RPMI7951 (cell line): Measurements from ENCODE around the gene SLX9. TPM values are rescaled to one million over a fixed set of nuclear protein-coding genes. Genes with fewer than 3 reads are reported as not detected.
A peak's percentile ranks its signal among the peaks of the same experiment; 100 is the strongest.

ENCODE experiments used
- DNase-seq: peaks from one replicate; pipeline ENCODE4 v3.0.0-alpha.2; 2012; ENCODE audit warnings: low read depth
- total RNA-seq: library from RNA; depleted of rRNA; stranded (reverse); fragments of >200 nt; shearing (Covaris generic); gene quantifications from 2 replicates; pipeline ENCODE4 v1.2.3, GENCODE V29; 2014; rRNA removed

SLX9 gene, protein sequence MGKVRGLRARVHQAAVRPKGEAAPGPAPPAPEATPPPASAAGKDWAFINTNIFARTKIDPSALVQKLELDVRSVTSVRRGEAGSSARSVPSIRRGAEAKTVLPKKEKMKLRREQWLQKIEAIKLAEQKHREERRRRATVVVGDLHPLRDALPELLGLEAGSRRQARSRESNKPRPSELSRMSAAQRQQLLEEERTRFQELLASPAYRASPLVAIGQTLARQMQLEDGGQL
- total RNA-seq = 9.0 and 17.0 TPM in 2 replicates

DNA sequence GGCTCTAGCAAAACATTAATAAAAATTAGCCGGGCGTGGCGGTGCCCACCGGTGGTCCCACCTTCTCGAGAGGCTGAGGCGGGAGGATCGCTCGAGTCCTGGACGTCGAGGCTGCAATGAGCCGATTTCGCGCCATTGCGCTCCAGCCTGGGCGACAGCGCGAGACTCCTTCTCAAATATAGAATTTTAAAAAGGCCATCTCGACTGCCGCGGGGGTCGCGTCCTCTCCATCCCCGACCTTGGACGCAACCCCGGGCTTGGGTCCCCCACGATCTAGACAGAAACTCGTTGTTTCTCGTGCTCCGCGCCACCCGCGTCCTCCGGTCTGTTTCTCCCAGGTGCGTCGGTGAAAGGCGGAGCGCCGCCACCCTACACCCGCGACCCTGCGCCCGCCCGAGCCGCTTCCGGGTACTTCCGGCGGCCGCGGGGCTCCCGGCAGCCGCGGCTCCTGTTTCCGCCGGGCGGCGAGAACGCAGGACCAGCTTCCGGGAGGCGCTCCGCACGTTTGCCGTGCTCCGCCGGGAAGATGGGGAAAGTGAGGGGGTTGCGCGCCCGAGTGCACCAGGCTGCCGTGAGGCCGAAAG lies at the start of gene SLX9:
TSS of gene SLX9 (plus strand) at position 498 of the 584 bp plus-strand sequence. CDS start at position 527, 29 bp downstream.
- DNase-seq = peak; percentile 69

DNA sequence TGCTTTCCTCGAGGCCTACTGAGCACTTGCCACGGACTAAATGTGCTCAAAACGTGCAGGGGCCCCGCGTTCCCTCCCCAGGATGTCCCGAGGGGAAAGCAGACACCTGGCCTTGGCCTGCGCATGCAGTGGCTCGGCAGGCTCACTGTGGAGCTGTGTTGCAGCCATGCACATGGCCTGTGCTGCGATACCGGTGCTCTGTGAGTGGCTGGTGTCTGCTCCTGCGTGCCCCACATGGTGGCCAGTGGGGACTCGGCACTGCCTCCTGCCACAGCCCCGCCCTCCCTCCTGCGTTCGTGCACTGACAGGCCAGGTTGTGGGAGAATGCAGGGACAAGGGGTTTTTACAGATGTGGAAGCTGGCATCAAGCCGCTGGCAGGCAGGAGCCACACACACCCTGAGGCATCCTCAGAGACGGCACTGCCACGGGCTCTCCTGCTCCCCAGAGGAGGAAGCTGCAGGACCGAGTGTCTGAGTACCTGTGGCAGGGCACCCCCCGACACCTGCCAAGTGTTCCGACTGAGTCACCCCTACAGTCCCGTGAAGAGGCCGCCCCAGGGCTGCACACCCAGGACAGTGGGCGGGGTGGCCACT lies 49.4 kb upstream of the SLX9 start:
- no peak for DNase-seq

DNA sequence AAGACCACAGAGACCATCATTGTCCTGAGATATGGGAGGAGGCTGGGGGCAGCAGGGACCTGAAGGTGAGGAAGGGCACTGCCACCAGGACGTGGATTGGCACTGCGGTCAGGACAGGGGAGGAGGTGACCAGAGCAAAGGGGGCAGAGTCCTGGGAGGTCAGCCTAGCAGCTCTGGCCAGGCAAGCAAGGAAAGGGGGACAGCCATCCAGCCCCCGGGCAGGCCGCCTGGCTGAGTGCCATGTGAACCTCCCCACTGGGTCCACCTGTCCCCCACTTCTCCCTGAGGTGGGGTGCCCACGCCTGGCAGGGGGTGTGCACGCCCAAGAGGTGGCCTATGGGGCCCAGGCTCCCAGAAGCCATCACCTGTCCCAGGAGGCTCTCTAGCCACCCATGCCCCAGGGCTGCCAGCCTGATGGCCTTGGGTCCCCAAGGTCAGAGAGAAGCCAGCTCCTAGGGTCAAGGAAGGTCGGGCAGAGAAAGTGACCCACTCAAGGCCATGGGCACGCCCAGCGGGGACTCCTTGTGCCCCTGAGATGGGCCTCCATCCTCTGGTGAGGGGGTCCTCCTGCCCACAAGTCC lies 48.8 kb upstream of the SLX9 start:
- DNase-seq = no peak

DNA sequence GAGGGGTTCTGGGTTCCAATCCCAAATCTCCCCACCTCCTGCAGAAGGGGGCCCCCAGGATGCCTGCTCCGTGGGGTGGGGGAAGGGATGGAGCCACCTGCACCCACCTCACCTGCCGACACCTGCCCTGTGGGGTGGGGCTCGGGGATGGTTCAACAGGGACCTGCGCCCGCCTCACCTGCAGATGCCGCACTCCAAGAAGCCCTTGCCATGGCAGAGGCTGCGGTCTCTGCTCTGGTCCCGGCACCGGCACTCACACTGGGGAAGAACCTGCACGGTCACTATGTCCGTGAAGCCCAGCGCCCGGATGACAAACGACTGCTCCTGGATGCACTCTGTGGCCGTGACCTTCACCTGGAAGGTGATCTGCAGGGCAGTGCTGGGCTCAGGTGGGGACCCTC lies 48.2 kb upstream of the SLX9 start:
- no peak for DNase-seq

DNA sequence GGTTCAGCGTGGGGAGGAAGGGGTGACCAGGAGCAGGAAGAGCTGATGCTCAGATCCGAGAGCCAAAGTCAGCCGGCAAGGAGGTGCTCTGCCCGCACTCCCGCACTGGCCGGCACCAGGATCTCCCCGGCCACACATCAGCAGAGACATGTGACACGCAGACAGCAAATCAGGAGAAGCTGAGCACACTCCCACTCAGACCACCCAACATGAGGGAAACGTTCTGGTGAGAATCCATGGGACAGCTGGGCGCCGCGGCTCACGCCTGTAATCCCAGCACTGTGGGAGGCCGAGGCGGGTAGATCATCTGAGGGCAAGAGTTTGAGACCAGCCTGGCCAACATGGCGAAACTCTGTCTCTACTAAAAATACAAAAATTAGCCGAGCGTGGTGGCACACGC lies 47.7 kb upstream of the SLX9 start:
- no peak for DNase-seq

DNA sequence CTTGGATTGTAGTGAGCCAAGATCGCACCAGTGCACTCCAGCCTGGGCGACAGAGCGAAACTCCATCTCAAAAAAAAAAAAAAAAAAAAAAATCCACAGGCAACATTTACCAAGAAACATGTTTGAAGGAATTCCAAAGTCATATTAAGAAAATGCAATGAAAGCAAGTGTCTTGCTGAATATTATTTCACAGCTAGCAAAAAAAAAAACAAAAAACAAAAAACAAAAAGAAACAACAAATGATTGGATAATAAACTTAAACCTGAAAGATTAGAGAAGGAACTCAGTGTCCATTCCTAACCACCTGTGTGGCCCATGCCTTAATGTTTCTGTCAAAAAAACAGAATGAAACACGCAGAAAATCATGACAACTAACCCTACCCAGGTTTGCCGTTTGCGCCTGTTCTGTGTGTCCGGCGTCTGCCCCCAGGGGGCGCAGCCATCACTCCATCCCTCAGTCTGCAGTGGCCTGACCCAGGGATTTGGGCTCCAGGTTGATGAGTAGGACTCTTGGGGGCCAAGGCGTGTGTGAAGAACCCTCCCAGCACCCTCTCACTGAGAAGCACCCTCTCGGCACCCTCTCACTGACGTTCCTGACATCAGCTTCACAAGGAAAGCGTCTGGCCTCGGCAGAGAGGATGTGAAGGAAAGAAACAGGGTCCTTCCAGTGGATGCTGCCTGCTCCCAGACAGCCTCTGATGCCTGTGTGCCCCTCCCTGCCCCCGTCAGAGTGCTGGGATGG lies 47.1 kb upstream of the SLX9 start:
- DNase-seq = no peak

DNA sequence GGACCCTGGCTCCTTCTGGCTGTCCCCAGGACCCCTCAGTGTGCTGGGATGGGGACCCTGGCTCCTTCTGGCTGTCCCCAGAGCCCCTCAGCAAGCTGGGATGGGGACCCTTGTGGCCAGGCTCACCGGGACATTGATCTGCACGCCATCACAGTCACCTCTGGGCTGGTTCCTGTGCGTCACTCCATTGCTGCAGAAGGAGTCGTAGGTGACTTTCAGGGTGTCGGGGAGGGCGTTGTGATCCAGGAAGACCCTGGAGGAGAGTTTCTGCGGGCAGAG lies 46.6 kb upstream of the SLX9 start:
- no peak for DNase-seq

DNA sequence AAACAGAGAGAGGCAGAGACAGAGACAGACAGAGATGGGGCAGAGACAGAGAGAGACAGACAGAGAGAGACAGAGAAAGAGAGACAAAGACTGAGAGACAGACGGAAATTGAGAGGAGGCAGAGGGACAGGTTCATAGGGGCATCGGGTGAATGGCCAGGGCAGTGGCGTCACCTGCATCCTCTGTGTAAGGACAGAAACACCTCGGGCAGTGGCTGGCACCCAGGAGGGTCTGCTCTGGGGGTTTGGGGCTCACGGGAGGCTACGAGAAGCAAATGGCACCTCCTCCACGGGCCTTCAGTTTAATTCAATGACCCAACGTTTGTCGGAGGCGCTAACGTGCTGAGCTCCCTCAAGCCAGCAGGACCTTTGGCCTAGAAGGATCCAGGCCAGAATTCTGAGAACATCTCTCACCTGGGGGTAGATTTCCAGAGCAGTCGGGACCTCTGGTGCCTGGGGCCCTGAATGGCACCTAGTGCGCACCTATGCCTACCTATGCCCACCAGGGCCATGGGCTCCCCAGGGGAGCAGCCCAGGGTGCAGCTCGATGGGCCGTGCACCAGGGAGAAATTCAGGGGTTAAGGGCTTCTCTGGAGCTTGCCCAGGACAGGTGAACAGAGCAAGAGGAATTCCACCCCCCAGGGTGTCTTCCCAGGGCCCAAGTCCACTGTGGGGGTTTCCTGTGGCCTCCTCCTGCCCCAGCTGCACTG lies 45.7 kb upstream of the SLX9 start:
- no peak for DNase-seq

DNA sequence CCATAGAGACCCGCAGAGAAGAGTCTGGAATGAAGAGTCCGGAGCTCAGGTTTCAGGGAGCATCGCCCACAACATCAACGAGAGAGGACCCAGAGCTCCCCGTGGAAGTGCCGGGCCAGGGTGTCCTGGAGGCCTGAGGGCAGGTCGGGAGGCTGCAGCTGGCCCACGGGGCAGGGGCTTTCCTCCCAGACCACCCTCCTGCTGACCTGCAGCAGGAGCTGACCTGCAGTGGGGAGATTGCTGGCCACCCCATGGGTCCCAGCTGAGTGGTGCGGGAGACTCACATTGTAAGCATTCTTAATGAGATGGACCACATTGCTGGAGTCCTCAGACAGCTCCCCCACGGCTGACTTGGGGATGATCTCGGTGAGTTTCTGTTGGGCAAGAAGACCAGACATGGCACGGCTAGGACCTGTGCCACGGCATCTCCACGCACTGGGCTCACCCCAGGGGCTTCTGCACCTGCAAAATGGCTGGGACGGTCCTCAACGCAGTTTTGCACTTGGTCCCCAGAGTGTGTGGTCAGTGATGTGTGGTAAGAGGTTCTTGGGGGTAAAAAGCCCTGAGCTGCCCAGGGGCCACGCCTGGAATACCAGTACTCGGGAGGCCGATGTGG lies 45.0 kb upstream of the SLX9 start:
- DNase-seq = no peak

DNA sequence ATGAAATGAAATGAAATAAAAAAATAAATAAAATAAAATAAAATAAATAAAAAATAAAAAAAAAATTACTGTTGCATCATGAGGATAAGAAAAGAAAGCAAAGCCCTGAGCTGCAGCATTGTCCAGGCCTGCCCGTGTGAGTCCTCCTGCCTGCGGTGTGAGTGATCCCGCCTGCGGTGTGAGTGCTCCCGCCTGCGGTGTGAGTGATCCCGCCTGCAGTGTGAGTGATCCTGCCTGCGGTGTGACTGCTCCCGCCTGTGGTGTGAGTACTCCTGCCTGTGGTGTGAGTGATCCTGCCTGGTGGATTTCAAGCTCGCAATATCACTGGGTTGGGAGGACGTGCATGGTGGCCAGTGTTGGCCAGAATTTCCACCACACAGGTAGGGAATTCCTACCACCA lies 44.0 kb upstream of the SLX9 start:
- no peak for DNase-seq

DNA sequence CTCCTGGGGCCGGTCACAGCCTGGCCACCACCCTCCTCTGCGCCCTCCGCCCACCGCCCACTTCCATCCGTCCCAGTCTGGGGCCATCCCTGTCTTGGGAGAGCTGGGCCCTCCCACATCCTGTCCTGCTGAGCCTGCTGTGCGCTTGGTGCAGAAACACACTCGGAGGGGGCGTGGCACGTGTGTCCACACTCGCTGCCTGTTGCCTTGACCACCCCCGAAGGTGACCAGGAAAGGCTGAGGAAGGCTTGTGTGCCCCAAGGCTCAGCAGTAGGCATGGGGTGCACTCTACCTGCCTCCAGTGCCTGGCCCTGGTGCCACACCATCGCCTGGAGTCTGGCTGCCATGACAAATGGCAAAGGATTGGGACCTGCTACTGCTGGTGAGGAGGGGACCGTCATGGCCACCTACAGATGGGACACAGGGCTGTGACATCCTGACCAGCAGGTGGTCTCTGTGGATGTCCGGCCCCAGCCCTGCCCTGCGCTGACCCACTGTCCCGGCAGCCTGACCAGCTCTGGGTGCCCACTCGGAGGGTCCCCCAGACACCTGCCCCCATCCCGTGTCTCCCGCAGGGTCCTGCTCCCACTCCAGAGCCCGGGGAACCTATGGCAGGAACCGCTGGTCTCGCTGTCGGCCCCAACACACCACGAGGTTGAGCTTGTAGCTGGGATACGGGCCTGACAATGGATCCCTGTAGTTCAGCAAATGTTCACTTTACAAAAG lies 43.1 kb upstream of the SLX9 start:
- no peak for DNase-seq

DNA sequence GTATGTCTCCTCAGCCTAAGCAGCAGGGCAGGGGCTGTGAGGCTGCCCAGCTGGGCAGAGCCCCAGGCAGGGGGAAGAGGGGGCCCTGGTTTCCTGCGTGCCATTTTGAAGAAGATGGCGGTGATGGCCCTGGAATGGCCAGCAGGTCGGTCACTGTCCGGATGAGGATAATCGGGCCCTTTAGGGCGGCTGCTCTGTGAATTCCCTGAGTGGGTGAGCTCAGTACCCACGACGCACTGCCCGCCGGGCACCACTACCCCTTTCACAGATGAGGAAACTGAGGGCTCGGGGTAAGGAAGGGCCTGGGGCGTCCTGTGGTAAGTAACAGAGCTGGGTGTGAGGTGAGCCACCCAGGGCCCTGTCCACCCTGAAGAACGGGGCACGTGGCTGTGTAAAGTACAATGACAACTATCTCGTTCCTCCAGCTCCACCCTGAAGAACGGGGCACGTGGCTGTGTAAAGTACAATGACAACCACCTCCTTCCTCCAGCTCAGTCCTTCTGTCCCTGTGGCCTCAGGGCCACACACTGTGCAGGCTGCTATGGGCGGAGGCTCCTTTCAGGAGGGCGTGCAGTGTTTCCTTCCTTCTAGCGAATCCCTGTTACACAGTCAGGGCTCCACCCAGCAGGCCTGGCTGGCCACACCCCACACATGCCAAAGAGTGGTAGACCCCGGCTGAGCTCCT lies 42.4 kb upstream of the SLX9 start:
- no peak for DNase-seq

DNA sequence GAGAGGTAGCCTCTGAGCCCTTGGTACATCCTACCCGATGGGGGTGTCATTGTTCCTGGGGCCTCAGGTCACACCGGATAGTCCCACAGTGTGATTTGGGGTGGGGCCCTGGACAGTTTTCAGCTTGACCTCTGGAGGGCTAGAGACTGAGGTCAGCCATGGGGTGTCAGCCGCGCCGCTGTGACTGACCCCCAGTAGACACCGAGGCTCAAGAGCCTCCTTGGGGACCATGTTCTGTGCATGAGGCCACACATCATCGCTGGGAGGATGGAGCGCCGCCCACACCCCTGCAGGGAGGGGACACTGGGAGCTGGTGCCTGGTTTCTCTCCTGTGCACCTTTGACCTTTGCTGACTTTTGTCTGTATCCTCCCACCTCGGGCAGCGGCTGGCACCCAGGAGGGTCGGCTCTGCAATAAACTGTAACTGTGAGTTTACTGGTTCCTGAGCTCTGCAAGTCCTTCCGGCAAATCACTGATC lies 41.8 kb upstream of the SLX9 start:
- no peak for DNase-seq

DNA sequence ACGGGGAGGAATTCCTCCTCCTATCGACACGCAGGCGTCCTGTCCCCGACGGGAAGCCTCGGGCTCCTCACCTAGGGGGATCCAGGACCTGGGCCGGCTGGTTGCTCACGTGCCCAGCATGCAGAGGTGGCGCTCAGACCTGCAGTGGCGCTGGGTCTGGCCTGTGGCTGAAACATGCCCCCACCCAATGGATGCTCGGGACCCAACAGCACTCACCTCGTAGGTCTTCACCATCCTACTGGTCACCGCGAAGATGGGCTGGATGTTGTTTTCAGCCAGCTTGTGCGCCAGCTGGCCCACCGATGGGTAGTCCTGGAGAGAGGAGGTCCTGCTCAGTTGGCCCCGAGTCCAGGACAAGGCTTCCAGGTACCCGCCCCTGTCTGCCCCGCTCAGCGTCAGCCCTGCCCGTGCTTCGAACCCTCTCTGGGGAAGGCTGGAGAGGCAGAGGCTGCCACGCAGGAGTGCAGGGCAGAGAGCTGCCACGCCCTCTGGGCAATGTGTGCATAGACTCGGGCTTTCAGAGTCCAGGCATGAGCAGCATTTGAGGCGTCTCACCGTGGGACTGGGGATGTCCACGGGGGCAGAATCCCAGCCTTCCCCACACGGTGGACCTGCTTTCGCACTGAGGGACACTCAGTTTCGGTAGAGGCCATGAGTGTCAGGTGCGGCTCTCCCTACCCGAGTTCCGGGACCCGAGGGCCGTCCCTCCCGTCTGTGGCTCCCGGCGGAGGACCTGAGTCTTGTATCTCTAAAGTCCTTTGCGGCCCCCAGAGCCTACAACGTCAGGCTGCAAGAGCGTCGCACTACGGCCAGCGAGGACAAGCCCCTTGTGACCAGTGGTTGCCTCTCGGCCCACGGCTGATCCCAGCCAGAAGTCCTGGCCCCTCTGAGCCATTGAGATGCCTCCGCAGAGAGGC lies 40.7 kb upstream of the SLX9 start:
- DNase-seq = no peak

DNA sequence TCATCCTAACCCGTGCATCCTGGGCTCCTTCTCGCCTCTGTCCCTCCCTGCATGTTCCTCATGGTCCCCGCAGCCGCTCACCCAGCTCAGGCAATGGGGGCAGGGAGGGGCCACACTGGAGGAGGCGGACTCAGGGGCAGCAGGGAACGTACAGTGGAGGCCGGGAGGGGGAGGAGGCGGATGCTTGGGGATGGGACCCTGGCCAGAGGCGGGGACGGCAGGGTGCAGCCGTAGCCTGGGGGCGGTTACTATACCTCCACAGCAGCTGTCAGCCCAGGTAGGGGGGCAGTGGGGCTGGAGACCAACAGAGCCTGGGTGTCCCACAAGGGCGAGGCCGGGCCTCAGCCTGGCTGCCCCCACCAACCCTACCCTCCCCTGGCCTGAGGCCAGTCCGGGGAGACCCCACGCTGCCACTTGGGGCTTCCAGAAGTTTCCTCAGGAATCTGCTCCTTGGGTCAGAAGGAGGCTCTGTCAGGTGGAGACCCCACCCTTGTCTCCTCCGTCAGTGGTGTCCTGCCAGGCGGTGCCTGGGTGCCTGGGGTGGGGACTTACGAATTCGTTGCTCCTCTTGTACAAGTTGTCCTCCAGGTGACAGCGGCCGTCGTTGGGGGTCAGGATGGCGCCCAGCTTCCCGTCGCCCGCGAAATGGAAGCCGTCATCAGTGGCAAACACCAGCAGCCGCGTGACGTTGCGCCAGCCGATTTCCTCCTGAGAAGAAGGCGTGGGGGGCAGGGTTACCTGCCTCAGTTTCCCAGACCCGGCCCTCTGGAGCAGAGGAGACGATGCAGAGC lies 39.9 kb upstream of the SLX9 start:
- DNase-seq = no peak

DNA sequence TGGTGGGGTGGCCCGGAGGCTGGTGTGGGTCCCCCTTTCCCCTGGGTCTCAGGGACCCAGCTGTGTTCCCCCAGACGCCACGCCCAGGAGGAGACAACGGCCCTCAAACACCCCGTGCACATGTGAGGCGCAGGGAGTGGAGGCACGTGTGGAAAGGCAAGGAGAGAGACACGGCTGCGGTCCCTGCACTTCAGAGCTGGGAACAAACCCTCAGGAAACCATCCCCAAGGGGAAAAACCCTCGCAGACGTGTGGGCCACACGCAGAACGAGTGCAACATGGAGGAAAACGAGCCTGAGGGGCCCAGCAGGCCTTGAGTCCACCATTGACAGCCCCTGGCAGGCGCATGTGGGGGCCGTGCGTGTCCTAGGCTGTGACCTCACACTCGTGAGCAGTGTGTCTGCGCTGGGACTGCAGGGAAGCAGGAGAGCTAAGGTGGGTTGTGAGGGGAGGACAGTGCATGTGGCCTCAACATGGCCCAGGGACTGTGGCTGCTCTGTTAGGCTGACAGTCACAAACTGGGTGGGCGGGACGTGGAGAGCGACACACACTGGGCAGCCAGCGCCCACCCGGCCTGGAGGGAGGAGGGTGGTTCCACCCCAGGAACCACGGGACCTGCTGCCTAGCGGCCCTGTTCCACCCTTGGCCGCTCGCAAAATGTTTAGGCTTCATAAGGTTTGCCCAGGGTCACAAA lies 39.1 kb upstream of the SLX9 start:
- no peak for DNase-seq

DNA sequence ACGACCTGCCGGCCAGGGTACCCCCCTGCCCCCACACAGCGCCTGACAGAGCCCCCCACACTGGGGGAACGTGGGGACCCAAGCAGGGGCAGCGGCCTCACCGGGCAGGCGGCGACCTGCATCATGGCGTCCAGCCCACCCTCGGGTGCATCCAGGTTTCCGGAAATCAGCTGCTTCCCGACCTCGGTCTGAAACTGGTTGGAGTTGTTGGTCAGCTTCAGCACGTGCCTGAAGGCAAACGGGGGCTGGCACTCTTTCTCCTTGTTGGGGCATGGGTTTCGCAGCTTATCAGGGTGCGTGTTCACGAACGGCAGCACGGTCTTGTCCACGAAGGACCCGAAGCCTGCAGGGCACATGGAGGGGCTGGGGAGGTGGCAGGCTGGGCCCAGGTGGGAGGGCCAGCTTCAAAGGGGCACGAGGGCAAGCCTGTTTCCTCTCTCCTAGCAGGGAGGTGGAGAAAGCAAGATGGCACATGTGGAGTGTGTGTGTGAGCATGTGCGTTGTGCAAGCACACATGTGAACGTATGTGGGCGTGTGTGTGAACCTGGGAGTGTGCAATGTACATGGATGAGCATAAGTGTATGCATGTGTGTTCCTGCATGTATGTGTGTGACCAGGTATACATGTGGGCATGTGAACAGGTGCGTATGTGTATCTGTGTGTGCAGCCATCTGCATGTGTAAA lies 38.3 kb upstream of the SLX9 start:
- no peak for DNase-seq
